Iris pigment epithelial cell (primary cell): ENCODE results near the gene NPM3.

Experiments
- DNase-seq: peaks from one replicate; pipeline ENCODE4 v3.0.0-alpha.2; 2011; ENCODE audit warnings: low read depth

NPM3 gene

GRCh38 chr10:101782811-101783735, at the start of gene NPM3:
TSS of gene NPM3 (minus strand) at chr10:101783446. CDS start at chr10:101783390, 56 bp downstream.
- DNase-seq = peak; percentile 80

GRCh38 chr10:101832325-101832771, 49.1 kb upstream of the NPM3 start:
- DNase-seq = no peak

- DNase-seq = no peak
These were observed 48.0 kb upstream of the NPM3 start for GRCh38 chr10:101831169-101831811.

- DNase-seq = peak; percentile 90
These were observed 47.3 kb upstream of the NPM3 start for GRCh38 chr10:101830322-101831168.

GRCh38 chr10:101829561-101830315, 46.5 kb upstream of the NPM3 start:
- peak; percentile 44 for DNase-seq

- DNase-seq = no peak
These were observed 45.7 kb upstream of the NPM3 start for GRCh38 chr10:101828766-101829551.

- DNase-seq = no peak
These were observed 44.8 kb upstream of the NPM3 start for GRCh38 chr10:101827919-101828600.

GRCh38 chr10:101826852-101827434, 43.7 kb upstream of the NPM3 start:
- DNase-seq = no peak

GRCh38 chr10:101824736-101825135, 41.5 kb upstream of the NPM3 start:
- DNase-seq = no peak

- peak; percentile 42 for DNase-seq
These were observed 35.8 kb upstream of the NPM3 start for GRCh38 chr10:101818872-101819633.

GRCh38 chr10:101818119-101818871, 35.0 kb upstream of the NPM3 start, which contains the start of gene OGA:
TSS of gene OGA (minus strand) at chr10:101818444. CDS start at chr10:101818022, 422 bp downstream.
- DNase-seq = peak; percentile 100

- DNase-seq = peak; percentile 98
These were observed 34.3 kb upstream of the NPM3 start for GRCh38 chr10:101817337-101818118.

- DNase-seq = no peak
These were observed 33.7 kb upstream of the NPM3 start for GRCh38 chr10:101816913-101817336.

- no peak for DNase-seq
These were observed 33.1 kb upstream of the NPM3 start for GRCh38 chr10:101816376-101816775.

- DNase-seq = no peak
These were observed 31.3 kb upstream of the NPM3 start for GRCh38 chr10:101814466-101815071.

- no peak for DNase-seq
These were observed 29.4 kb upstream of the NPM3 start for GRCh38 chr10:101812606-101813005.

- no peak for DNase-seq
These were observed 23.9 kb upstream of the NPM3 start for GRCh38 chr10:101807158-101807557.
